Heart right ventricle (tissue), 16 donors: ENCODE data around the gene PRDX1. TPM values are rescaled to one million over a fixed set of nuclear protein-coding genes. Genes with fewer than 3 reads are reported as not detected.

Experiments used
- ATAC-seq, 8 donors: fragments of 200-7000 bp; cut with Tn5 transposase; one replicate each; pipeline ENCODE4 v1.9.1; 2020; ENCODE audit warnings: mild to moderate bottlenecking in 8 of 8, moderate library complexity in 8 of 8, moderate number of reproducible peaks in 1 of 8
- DNase-seq, 2 donors: peaks; one replicate each; pipeline ENCODE4 v3.0.0-alpha.2; 2020
- H3K27ac ChIP-seq, 10 donors: fragments of 200-600 bp; sonication (generic) in 2 of 10; one replicate each; pipeline versions ENCODE4 v1.5.0 to v1.8.0; 2020 to 2022; ENCODE audit warnings: mild to moderate bottlenecking in 3 of 10
- H3K27me3 ChIP-seq, 7 donors: fragments of 200-600 bp; one replicate each; pipeline ENCODE4 v1.8.0; 2021 to 2022; ENCODE audit warnings: mild to moderate bottlenecking in 2 of 7
- H3K36me3 ChIP-seq, 9 donors: fragments of 200-600 bp; sonication (generic) in 1 of 9; one replicate each; pipeline versions ENCODE4 v1.5.0 to v1.8.0; 2020 to 2022; ENCODE audit warnings: mild to moderate bottlenecking in 2 of 9
- H3K4me1 ChIP-seq, 9 donors: fragments of 200-600 bp; sonication (generic) in 1 of 9; one replicate each; pipeline versions ENCODE4 v1.5.0 to v1.8.0; 2020 to 2022; ENCODE audit warnings: mild to moderate bottlenecking in 4 of 9
- H3K4me3 ChIP-seq, 10 donors: fragments of 200-600 bp; sonication (generic) in 2 of 10; one replicate each; pipeline versions ENCODE4 v1.5.0 to v1.8.0; 2020 to 2022; ENCODE audit warnings: mild to moderate bottlenecking in 7 of 10, moderate library complexity in 2 of 10
- H3K9me3 ChIP-seq, 11 donors: fragments of 200-600 bp in 10 of 11; sonication (generic) in 2 of 11; one replicate each; pipeline versions ENCODE4 v1.5.0 to v1.8.0; 2013 to 2022; ENCODE audit warnings: mild to moderate bottlenecking in 2 of 11, control low read depth in 1 of 11, moderate library complexity in 1 of 11
- WGBS, 2 donors: extraction: QIAGEN DNeasy Blood & Tissue Kit; methylation state at CpG; one replicate each; pipeline ENCODE4 v1.1.7; 2013; ENCODE audit warnings: inconsistent platforms in 1 of 2; 5-methylcytosine and 5-hydroxymethylcytosine counted together
- intact Hi-C, 10 donors: fragments of 100-400 bp; cut with DNase I; formaldehyde crosslinking; loops; one replicate each; pipeline versions ENCODE4 v1.11.1 to v1.14.2; 2022
- polyA plus RNA-seq, 2 donors: library from polyadenylated mRNA; stranded (reverse); fragments of 200-250 nt; gene quantifications; one replicate each; pipeline ENCODE4 v1.2.3, GENCODE V29; 2013
- total RNA-seq, 10 donors: library from RNA; stranded (reverse); fragmentation: NEBNext Ultra II Directional in 3 of 10; extraction: Animal tissue kit (Norgen Biotek cat#: 25700) in 3 of 10; gene quantifications; one replicate each; pipeline versions ENCODE4 v1.2.1 to v1.2.4, GENCODE V29; 2021 to 2023
- TF ChIP-seq, protein P1 (sequence below), 9 donors: fragments of 200-600 bp; sonication (generic) in 2 of 9; IDR thresholded peaks; one replicate each; pipeline versions ENCODE4 v1.5.0 to v1.8.0; 2021 to 2022; ENCODE audit warnings: antibody characterized with exemption in 9 of 9, mild to moderate bottlenecking in 5 of 9, moderate library complexity in 1 of 9
- donor health status: Arrhythmogenic right ventricular cardiomyopathy.
- donor health status: ischemic (EF 13 %, LVEDD 7.1; RV severe dilation, severe dysfunction).
- donor health status: healthy with polysubstance abuse.
- donor health status: DM: no; HTN: yes; CAD: no.
- donor health status: DM: no; HTN: no; CAD: no.
- donor health status: ischemic (EF 25% LVEDD 6.9; RV normal size, moderate dysfunction).
- donor health status: ischemic (EF 25% LVEDD 5.7; RV mildly dilated, moderate dysfunction).
- donor health status: healthy.
- donor health status: DM: yes; HTN: yes; CAD: no.
- donor health status: Ischemic cardiomyopathy.
- donor health status: ischemic (EF 35%, LVEDD 5.7; RV mildly dilated, moderate dysfunction).
- donor health status: nonischemic (EF 11% LVEDD 7.7; RV severe dilation, severe dysfunction).
- donor health status: DM: yes; HTN: yes; CAD: no.
- donor health status: PGD.
- donor health status: ischemic (EF 29% LVEDD 5.4; RV normal size, mild dysfunction).
- donor health status: nonischemic (EF 23%, LVEDD 6.1; RV moderate dilation, normal function).

The PRDX1 gene
- total and polyA plus RNA-seq, 12 donors, result 212 to 610 (median 321) TPM

- Histone ChIP-seq H3K4me3 (no peak overlapping the region), H3K9me3 (no peaks in the 10 kb centered on the region), H3K27ac (no peak overlapping the region), H3K27me3 (no peaks in the 10 kb centered on the region), H3K4me1 (peaks cover 0 to 13% (median 11%) of the 10 kb centered on the region in 9 donors), H3K36me3 (peaks cover 0 to 88% (median 5%) of the 10 kb centered on the region in 9 donors)
- intact Hi-C loops, result loop anchor here in 1 of 10 donors (10.0 kb wide), 1 partner anchor 549 kb away; the partner anchor contains the start of genes HECTD3 and UROD
- TF ChIP-seq, protein P1, sequence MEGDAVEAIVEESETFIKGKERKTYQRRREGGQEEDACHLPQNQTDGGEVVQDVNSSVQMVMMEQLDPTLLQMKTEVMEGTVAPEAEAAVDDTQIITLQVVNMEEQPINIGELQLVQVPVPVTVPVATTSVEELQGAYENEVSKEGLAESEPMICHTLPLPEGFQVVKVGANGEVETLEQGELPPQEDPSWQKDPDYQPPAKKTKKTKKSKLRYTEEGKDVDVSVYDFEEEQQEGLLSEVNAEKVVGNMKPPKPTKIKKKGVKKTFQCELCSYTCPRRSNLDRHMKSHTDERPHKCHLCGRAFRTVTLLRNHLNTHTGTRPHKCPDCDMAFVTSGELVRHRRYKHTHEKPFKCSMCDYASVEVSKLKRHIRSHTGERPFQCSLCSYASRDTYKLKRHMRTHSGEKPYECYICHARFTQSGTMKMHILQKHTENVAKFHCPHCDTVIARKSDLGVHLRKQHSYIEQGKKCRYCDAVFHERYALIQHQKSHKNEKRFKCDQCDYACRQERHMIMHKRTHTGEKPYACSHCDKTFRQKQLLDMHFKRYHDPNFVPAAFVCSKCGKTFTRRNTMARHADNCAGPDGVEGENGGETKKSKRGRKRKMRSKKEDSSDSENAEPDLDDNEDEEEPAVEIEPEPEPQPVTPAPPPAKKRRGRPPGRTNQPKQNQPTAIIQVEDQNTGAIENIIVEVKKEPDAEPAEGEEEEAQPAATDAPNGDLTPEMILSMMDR (IDR thresholded peaks at IDR 0.05), result no peak
- 88% methylated on average over 2 of the region's 2 CpGs for WGBS, 2 donors
- DNase-seq, result no peak
- ATAC-seq, result no peak
Observed at GRCh38 chr1:45563843-45564242, 42.2 kb upstream of the PRDX1 start.

DNA sequence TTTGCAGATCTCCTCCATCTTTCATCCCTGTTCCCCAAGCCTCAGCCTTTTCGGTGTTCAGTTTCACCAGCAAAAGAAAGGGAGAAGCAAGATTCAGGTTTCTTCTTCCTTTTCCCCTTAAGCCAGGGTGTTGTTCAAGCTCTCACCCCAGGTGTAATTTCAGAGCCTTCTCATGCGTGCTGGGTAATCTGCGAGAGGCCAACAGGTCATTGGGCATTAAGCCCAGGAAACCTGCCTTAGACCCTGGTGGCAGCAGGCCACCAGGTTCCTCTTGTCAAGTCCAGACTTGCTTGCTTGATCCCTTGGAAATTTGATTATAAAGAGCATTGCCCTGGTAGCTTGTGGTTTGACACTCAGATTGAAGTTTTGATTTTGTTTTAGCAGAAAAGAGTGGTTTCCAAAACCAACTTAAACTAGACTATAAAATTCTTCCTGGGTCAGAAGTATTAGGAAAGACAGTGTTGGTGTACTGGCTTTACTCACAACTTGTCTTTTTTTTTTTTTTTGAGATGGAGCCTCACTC is 35.8 kb upstream of the PRDX1 start:
- Histone ChIP-seq H3K27me3 (no peaks in the 10 kb centered on the region), H3K36me3 (peaks cover 0 to 76% (median 0%) of the 10 kb centered on the region in 9 donors), H3K27ac (peak overlapping the region in 1 of 10 donors; percentile 20), H3K4me1 (peaks cover 0 to 20% (median 8%) of the 10 kb centered on the region in 9 donors), H3K4me3 (no peak overlapping the region), H3K9me3 (no peaks in the 10 kb centered on the region)
- DNase-seq, result no peak
- TF ChIP-seq, protein P1 (IDR thresholded peaks at IDR 0.05), result no peak
- no peak for ATAC-seq
- intact Hi-C loops, result no loop called here
- WGBS, 2 donors, result 59 to 73% methylated on average over 3 of the region's 3 CpGs

GRCh38 chr1:45554198-45554597 is 32.5 kb upstream of the PRDX1 start:
- H3K36me3 ChIP-seq, result peaks cover 0 to 46% (median 0%) of the 10 kb centered on the region in 9 donors
- no peaks in the 10 kb centered on the region for H3K9me3 ChIP-seq
- H3K4me3 ChIP-seq, result no peak overlapping the region
- H3K27ac ChIP-seq, result no peak overlapping the region
- H3K27me3 ChIP-seq, result no peaks in the 10 kb centered on the region
- TF ChIP-seq, protein P1 (IDR thresholded peaks at IDR 0.05), result no peak
- ATAC-seq (no peak), DNase-seq (no peak)
- peaks cover 0 to 40% (median 27%) of the 10 kb centered on the region in 9 donors for H3K4me1 ChIP-seq
- WGBS, 2 donors, result 88 to 89% methylated on average over 6 of the region's 6 CpGs
- intact Hi-C loops, result no loop called here

DNA sequence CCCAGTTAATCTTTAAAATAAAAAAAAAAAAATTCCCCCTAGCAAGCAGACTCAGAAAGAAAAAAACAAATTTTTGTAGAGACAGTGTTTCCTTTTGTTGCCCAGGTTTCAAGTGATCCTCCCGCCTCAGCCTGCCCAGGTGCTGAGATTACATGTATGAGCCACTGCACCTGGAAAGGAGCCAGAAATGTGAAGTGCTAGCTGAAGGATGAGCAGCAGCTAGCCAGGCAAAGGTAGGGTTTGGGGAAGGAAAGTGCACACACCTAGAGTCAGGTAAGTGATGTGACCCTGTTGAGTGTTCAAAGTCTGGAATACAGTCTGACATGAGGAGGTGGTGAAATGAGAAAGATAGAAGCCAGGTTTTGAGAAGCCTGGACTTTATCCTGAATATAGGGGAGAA is 30.6 kb upstream of the PRDX1 start:
- no peak for ATAC-seq
- H3K9me3 ChIP-seq, result no peaks in the 10 kb centered on the region
- H3K27ac ChIP-seq, result no peak overlapping the region
- peaks cover 0 to 33% (median 22%) of the 10 kb centered on the region in 9 donors for H3K4me1 ChIP-seq
- no peak for DNase-seq
- H3K27me3 ChIP-seq, result no peaks in the 10 kb centered on the region
- peak overlapping the region in 4 of 10 donors; percentile 73 to 87 (median 82) for H3K4me3 ChIP-seq
- TF ChIP-seq, protein P1 (IDR thresholded peaks at IDR 0.05), result no peak
- intact Hi-C loops, result no loop called here
- WGBS, 2 donors, result 72 to 81% methylated on average over 1 of the region's 1 CpG
- H3K36me3 ChIP-seq, result peaks cover 0 to 40% (median 0%) of the 10 kb centered on the region in 9 donors
